Measurements from ENCODE around the gene IZUMO4. TPM values are rescaled to one million over a fixed set of nuclear protein-coding genes. Genes with fewer than 3 reads are reported as not detected.

The IZUMO4 gene
- total and polyA plus RNA-seq, 4 donors: 7.2 to 20.3 (median 16.1) TPM

GRCh38 chr19:2064788-2065524, 31.8 kb upstream of the IZUMO4 start:
- peaks cover 49% of the 10 kb centered on the region for H3K4me1 ChIP-seq (ENCODE audit: control insufficient read depth, insufficient read depth, low read length)
- no peak overlapping the region for H3K4me3 ChIP-seq (ENCODE audit: low read depth, low read length)
- peaks cover 2% of the 10 kb centered on the region for H3K36me3 ChIP-seq (ENCODE audit: control insufficient read depth, insufficient read depth, low read length)
- H3K27ac ChIP-seq (ENCODE audit: low read depth, low read length): peak overlapping the region; percentile 85
- no peaks in the 10 kb centered on the region for H3K27me3 ChIP-seq (ENCODE audit: control insufficient read depth, insufficient read depth, low read length)
- DNase-seq (ENCODE audit: low read depth in 4 of 6, low spot score in 6 of 6): peak in 2 of 6 donors; percentile 49 to 61
- 45% methylated on average over 38 of the region's 38 CpGs for WGBS (ENCODE audit: insufficient coverage)
- H3K9me3 ChIP-seq (ENCODE audit: control insufficient read depth, insufficient read depth, low read length): no peaks in the 10 kb centered on the region

- H3K9me3 ChIP-seq (ENCODE audit: control insufficient read depth, insufficient read depth, low read length): no peaks in the 10 kb centered on the region
- WGBS (ENCODE audit: insufficient coverage): 89% methylated on average over 5 of the region's 10 CpGs
- no peak overlapping the region for H3K4me3 ChIP-seq (ENCODE audit: low read depth, low read length)
- no peak for DNase-seq (ENCODE audit: low read depth in 4 of 6, low spot score in 6 of 6)
- H3K27ac ChIP-seq (ENCODE audit: low read depth, low read length): no peak overlapping the region
- peaks cover 43% of the 10 kb centered on the region for H3K36me3 ChIP-seq (ENCODE audit: control insufficient read depth, insufficient read depth, low read length)
- peaks cover 8% of the 10 kb centered on the region for H3K4me1 ChIP-seq (ENCODE audit: control insufficient read depth, insufficient read depth, low read length)
- H3K27me3 ChIP-seq (ENCODE audit: control insufficient read depth, insufficient read depth, low read length): no peaks in the 10 kb centered on the region
Measured at GRCh38 chr19:2070436-2070827, 26.3 kb upstream of the IZUMO4 start.

GRCh38 chr19:2070986-2071673, 25.6 kb upstream of the IZUMO4 start:
- peaks cover 8% of the 10 kb centered on the region for H3K4me1 ChIP-seq (ENCODE audit: control insufficient read depth, insufficient read depth, low read length)
- no peaks in the 10 kb centered on the region for H3K27me3 ChIP-seq (ENCODE audit: control insufficient read depth, insufficient read depth, low read length)
- 86% methylated on average over 17 of the region's 19 CpGs for WGBS (ENCODE audit: insufficient coverage)
- H3K27ac ChIP-seq (ENCODE audit: low read depth, low read length): no peak overlapping the region
- no peaks in the 10 kb centered on the region for H3K9me3 ChIP-seq (ENCODE audit: control insufficient read depth, insufficient read depth, low read length)
- H3K4me3 ChIP-seq (ENCODE audit: low read depth, low read length): no peak overlapping the region
- peaks cover 50% of the 10 kb centered on the region for H3K36me3 ChIP-seq (ENCODE audit: control insufficient read depth, insufficient read depth, low read length)
- no peak for DNase-seq (ENCODE audit: low read depth in 4 of 6, low spot score in 6 of 6)

DNA sequence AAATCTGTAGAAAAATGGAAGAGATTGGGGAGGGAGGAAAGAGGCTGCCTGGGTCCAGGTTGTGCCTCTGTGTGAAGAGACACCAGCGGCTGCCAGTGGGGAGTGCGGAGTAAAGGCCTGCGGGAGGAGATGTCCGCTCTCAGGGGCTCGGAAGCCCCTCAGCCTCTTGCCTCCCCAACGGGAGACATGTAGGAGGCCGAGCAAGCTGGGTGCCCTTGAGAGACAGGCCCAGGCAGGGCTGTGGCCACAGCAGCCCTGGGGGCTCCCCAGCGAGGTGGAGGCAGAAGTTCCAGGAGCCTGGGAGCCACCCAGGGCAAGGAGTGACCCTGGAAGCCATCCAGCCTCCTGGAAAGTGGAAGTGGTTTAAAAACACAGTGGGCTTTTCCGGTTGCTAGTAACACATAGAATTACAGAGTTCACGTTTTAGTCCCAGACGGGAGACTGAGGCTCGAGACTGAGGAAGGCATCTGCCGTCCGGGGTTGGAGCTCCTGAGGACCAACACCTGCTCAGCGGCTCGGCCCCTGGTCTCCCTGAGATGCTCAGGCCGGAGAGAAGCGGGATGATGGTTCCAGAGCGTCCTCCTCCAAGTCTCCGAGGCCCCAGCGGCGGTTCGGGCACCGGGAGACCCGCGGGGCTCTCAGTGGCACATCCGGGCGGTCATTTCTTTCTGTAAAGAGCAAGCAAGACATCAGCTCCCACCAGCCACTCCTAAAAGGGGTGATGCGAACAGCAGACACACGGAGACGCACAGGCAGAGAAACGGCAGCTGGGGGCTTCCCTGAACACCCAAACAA, 23.8 kb upstream of the IZUMO4 start:
- WGBS (ENCODE audit: insufficient coverage): 94% methylated on average over 32 of the region's 32 CpGs
- Histone ChIP-seq H3K4me3 (ENCODE audit: low read depth, low read length) (no peak overlapping the region), H3K4me1 (ENCODE audit: control insufficient read depth, insufficient read depth, low read length) (peaks cover 8% of the 10 kb centered on the region), H3K27me3 (ENCODE audit: control insufficient read depth, insufficient read depth, low read length) (no peaks in the 10 kb centered on the region), H3K27ac (ENCODE audit: low read depth, low read length) (no peak overlapping the region), H3K9me3 (ENCODE audit: control insufficient read depth, insufficient read depth, low read length) (no peaks in the 10 kb centered on the region), H3K36me3 (ENCODE audit: control insufficient read depth, insufficient read depth, low read length) (peaks cover 69% of the 10 kb centered on the region)
- no peak for DNase-seq (ENCODE audit: low read depth in 4 of 6, low spot score in 6 of 6)

GRCh38 chr19:2076526-2076944, 20.2 kb upstream of the IZUMO4 start:
- Histone ChIP-seq H3K27ac (ENCODE audit: low read depth, low read length) (no peak overlapping the region), H3K36me3 (ENCODE audit: control insufficient read depth, insufficient read depth, low read length) (peaks cover 92% of the 10 kb centered on the region), H3K27me3 (ENCODE audit: control insufficient read depth, insufficient read depth, low read length) (no peaks in the 10 kb centered on the region), H3K4me1 (ENCODE audit: control insufficient read depth, insufficient read depth, low read length) (no peaks in the 10 kb centered on the region), H3K4me3 (ENCODE audit: low read depth, low read length) (no peak overlapping the region), H3K9me3 (ENCODE audit: control insufficient read depth, insufficient read depth, low read length) (no peaks in the 10 kb centered on the region)
- WGBS (ENCODE audit: insufficient coverage): 95% methylated on average over 32 of the region's 32 CpGs
- no peak for DNase-seq (ENCODE audit: low read depth in 4 of 6, low spot score in 6 of 6)

- no peak overlapping the region for H3K27ac ChIP-seq (ENCODE audit: low read depth, low read length)
- H3K4me3 ChIP-seq (ENCODE audit: low read depth, low read length): no peak overlapping the region
- no peak for DNase-seq (ENCODE audit: low read depth in 4 of 6, low spot score in 6 of 6)
- H3K36me3 ChIP-seq (ENCODE audit: control insufficient read depth, insufficient read depth, low read length): peaks cover 92% of the 10 kb centered on the region
- H3K4me1 ChIP-seq (ENCODE audit: control insufficient read depth, insufficient read depth, low read length): no peaks in the 10 kb centered on the region
- no peaks in the 10 kb centered on the region for H3K27me3 ChIP-seq (ENCODE audit: control insufficient read depth, insufficient read depth, low read length)
- H3K9me3 ChIP-seq (ENCODE audit: control insufficient read depth, insufficient read depth, low read length): no peaks in the 10 kb centered on the region
- 96% methylated on average over 7 of the region's 7 CpGs for WGBS (ENCODE audit: insufficient coverage)
Measured at GRCh38 chr19:2077398-2077797, 19.3 kb upstream of the IZUMO4 start.

- H3K27ac ChIP-seq (ENCODE audit: low read depth, low read length): no peak overlapping the region
- H3K4me1 ChIP-seq (ENCODE audit: control insufficient read depth, insufficient read depth, low read length): no peaks in the 10 kb centered on the region
- H3K9me3 ChIP-seq (ENCODE audit: control insufficient read depth, insufficient read depth, low read length): no peaks in the 10 kb centered on the region
- peaks cover 92% of the 10 kb centered on the region for H3K36me3 ChIP-seq (ENCODE audit: control insufficient read depth, insufficient read depth, low read length)
- WGBS (ENCODE audit: insufficient coverage): 97% methylated on average over 41 of the region's 44 CpGs
- H3K4me3 ChIP-seq (ENCODE audit: low read depth, low read length): no peak overlapping the region
- H3K27me3 ChIP-seq (ENCODE audit: control insufficient read depth, insufficient read depth, low read length): no peaks in the 10 kb centered on the region
- no peak for DNase-seq (ENCODE audit: low read depth in 4 of 6, low spot score in 6 of 6)
Measured at GRCh38 chr19:2077833-2078619, 18.7 kb upstream of the IZUMO4 start.

- no peak for DNase-seq (ENCODE audit: low read depth in 4 of 6, low spot score in 6 of 6)
- Histone ChIP-seq H3K27ac (ENCODE audit: low read depth, low read length) (no peak overlapping the region), H3K36me3 (ENCODE audit: control insufficient read depth, insufficient read depth, low read length) (peaks cover 96% of the 10 kb centered on the region), H3K4me3 (ENCODE audit: low read depth, low read length) (no peak overlapping the region), H3K9me3 (ENCODE audit: control insufficient read depth, insufficient read depth, low read length) (no peaks in the 10 kb centered on the region), H3K4me1 (ENCODE audit: control insufficient read depth, insufficient read depth, low read length) (no peaks in the 10 kb centered on the region), H3K27me3 (ENCODE audit: control insufficient read depth, insufficient read depth, low read length) (no peaks in the 10 kb centered on the region)
- 95% methylated on average over 32 of the region's 32 CpGs for WGBS (ENCODE audit: insufficient coverage)
Measured at GRCh38 chr19:2079076-2079864, 17.4 kb upstream of the IZUMO4 start.

Measured in spinal cord (tissue), 10 donors.